ENCODE data around the gene HDGF.

GRCh38 chr1:156777573-156777972 is 26.1 kb upstream of the HDGF start:
- TF ChIP-seq, protein P1, sequence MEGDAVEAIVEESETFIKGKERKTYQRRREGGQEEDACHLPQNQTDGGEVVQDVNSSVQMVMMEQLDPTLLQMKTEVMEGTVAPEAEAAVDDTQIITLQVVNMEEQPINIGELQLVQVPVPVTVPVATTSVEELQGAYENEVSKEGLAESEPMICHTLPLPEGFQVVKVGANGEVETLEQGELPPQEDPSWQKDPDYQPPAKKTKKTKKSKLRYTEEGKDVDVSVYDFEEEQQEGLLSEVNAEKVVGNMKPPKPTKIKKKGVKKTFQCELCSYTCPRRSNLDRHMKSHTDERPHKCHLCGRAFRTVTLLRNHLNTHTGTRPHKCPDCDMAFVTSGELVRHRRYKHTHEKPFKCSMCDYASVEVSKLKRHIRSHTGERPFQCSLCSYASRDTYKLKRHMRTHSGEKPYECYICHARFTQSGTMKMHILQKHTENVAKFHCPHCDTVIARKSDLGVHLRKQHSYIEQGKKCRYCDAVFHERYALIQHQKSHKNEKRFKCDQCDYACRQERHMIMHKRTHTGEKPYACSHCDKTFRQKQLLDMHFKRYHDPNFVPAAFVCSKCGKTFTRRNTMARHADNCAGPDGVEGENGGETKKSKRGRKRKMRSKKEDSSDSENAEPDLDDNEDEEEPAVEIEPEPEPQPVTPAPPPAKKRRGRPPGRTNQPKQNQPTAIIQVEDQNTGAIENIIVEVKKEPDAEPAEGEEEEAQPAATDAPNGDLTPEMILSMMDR (IDR thresholded peaks at IDR 0.05 in 8 of 11, conservative IDR thresholded peaks at IDR 0.05 in 3 of 11) = no peak
- no peak for TF ChIP-seq POLR2A (IDR thresholded peaks at IDR 0.05)

Data from spleen (tissue), 7 donors.